Vagina (tissue), 2 donors: ENCODE measurements around the gene PCP4. TPM values are rescaled to one million over a fixed set of nuclear protein-coding genes. Genes with fewer than 3 reads are reported as not detected.

Source experiments
- DNase-seq, 2 donors: peaks; one replicate each; pipeline ENCODE4 v3.0.0-alpha.2; 2017; ENCODE audit errors: extremely low spot score in 2 of 2
- H3K27ac ChIP-seq: fragments of 200-600 bp; sonication (generic); one replicate; pipeline ENCODE4 v1.5.1; 2019
- H3K27me3 ChIP-seq: fragments of 200-600 bp; sonication (generic); one replicate; pipeline ENCODE4 v1.5.1; 2019
- H3K36me3 ChIP-seq, 2 donors: fragments of 200-600 bp; sonication (generic); one replicate each; pipeline ENCODE4 v1.5.1; 2017 to 2019
- H3K4me1 ChIP-seq: fragments of 200-600 bp; sonication (generic); one replicate; pipeline ENCODE4 v1.5.1; 2019
- H3K4me3 ChIP-seq, 2 donors: fragments of 200-600 bp; sonication (generic); 1 replicate in 1 of 2; 2 replicates in 1 of 2; pipeline ENCODE4 v1.5.1; 2016 to 2019
- H3K9me3 ChIP-seq: fragments of 200-600 bp; sonication (generic); one replicate; pipeline ENCODE4 v1.5.1; 2019
- POLR2A ChIP-seq, 2 donors: fragments of 450-650 bp; IDR thresholded peaks; one replicate each; pipeline ENCODE4 v1.6.1; 2017; ENCODE audit warnings: antibody characterized with exemption in 2 of 2, mild to moderate bottlenecking in 2 of 2, moderate library complexity in 2 of 2
- POLR2AphosphoS5 ChIP-seq, 2 donors: sonication (generic); formaldehyde crosslinking; IDR thresholded peaks; one replicate each; pipeline ENCODE4 v1.9.0; 2017; ENCODE audit warnings: antibody characterized with exemption in 2 of 2, mild to moderate bottlenecking in 2 of 2, low read depth in 1 of 2; ENCODE audit not compliant: insufficient read depth in 1 of 2
- intact Hi-C: fragments of 100-400 bp; cut with DNase I; formaldehyde crosslinking; loops from one replicate; pipeline ENCODE4 v1.15.1; 2023
- total RNA-seq: library from RNA; depleted of rRNA; stranded (reverse); fragments of >200 nt; gene quantifications from one replicate; pipeline ENCODE4 v1.2.3, GENCODE V29; 2016
- TF ChIP-seq, protein P1 (sequence below), 3 experiments: fragments of 450-650 bp in 2 of 3; fragments of 200-600 bp in 1 of 3; sonication (generic) in 1 of 3; IDR thresholded peaks; one replicate each; pipeline ENCODE4 v1.5.1; 2017 to 2019; ENCODE audit warnings: antibody characterized with exemption in 3 of 3, mild to moderate bottlenecking in 2 of 3, moderate library complexity in 2 of 3

Gene PCP4
- total RNA-seq, 1 donor from 2014 or later, result 174 TPM

DNA sequence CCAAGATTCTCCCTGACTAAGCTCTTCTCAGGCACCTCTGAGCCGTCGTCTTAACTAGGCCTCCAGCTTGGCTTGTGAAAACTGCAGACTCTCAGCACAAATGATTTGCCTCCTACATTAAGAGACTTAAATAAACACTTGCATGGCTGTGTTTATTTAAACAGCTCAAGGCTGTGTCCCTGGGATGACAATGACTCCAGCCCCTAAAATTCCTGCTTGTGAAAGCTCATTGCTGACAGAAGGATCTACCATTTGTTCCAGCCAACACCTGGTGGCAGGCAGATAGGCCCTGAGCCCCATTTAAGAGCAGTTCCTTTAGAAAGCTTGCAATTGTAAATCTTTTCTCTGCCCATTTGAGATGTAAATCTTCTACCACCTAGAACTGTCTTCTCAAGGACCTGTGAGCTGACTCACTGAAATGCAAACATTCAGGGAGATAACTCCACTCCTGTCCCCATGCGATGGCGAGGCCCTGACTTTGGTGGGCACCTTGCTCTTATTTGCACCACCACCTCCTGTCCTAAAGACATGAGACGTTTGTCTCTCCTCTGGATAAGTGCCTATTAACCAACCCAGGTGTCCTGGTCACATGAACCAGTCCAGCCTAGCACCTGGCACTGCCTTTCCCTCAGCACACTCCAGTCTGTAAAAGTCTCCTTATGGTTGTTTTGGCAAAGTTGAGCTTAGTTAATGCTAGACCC is 15.1 kb upstream of the PCP4 start:
- TF ChIP-seq, protein P1, sequence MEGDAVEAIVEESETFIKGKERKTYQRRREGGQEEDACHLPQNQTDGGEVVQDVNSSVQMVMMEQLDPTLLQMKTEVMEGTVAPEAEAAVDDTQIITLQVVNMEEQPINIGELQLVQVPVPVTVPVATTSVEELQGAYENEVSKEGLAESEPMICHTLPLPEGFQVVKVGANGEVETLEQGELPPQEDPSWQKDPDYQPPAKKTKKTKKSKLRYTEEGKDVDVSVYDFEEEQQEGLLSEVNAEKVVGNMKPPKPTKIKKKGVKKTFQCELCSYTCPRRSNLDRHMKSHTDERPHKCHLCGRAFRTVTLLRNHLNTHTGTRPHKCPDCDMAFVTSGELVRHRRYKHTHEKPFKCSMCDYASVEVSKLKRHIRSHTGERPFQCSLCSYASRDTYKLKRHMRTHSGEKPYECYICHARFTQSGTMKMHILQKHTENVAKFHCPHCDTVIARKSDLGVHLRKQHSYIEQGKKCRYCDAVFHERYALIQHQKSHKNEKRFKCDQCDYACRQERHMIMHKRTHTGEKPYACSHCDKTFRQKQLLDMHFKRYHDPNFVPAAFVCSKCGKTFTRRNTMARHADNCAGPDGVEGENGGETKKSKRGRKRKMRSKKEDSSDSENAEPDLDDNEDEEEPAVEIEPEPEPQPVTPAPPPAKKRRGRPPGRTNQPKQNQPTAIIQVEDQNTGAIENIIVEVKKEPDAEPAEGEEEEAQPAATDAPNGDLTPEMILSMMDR (IDR thresholded peaks at IDR 0.05), result no peak
- no peak for TF ChIP-seq POLR2A (IDR thresholded peaks at IDR 0.05)
- no peak for TF ChIP-seq POLR2AphosphoS5 (IDR thresholded peaks at IDR 0.05; ENCODE audit: insufficient read depth in 1 of 2, low read depth in 1 of 2)
- H3K4me3 ChIP-seq, result no peak overlapping the region
- H3K27ac ChIP-seq, result no peak overlapping the region
- H3K9me3 ChIP-seq, result no peaks in the 10 kb centered on the region
- no peaks in the 10 kb centered on the region for H3K36me3 ChIP-seq
- H3K27me3 ChIP-seq, result no peaks in the 10 kb centered on the region
- peak; percentile 58 to 82 for DNase-seq
- H3K4me1 ChIP-seq, result no peaks in the 10 kb centered on the region
- intact Hi-C loops, result no loop called here

DNA sequence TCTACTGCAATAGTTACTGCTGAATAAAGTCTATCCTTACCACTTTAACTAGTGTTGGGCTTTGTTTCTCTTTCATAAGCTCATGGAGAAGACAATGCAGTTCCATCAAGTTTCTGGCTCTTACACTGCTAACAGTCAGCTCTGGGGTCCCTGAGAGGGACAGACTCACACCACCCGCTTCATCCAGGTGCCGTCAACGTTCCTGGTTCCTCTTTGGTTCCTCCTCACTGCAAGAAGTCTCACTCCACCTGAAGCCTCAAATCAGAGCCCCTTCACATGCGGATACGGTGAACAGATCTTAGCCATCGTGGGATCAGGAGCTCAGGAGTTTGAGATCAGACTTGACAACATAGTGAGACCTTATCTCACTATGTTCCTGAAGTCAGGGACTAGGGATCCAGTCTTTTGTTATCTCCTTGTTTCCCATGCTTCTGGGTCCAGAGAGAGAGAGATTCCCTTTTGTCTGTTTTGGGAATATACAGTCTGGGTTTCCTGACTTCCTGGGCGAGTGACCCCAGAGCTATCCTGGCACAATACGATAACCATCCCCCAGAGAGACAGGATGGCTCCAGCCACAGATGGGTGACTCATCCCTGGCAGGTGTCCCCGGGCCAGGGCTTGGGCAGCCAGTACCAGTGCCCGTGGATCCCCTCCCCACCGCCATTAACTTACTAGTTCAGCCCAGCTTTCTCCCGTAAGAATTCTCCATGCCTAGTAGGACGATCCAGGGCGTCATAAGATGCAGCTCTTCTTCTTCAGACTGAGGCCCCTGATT is 14.3 kb upstream of the PCP4 start:
- no peaks in the 10 kb centered on the region for H3K36me3 ChIP-seq
- peak in 1 of 2 donors; percentile 65 for DNase-seq
- no peaks in the 10 kb centered on the region for H3K27me3 ChIP-seq
- no peak overlapping the region for H3K27ac ChIP-seq
- TF ChIP-seq POLR2AphosphoS5 (IDR thresholded peaks at IDR 0.05; ENCODE audit: insufficient read depth in 1 of 2, low read depth in 1 of 2) (no peak), POLR2A (IDR thresholded peaks at IDR 0.05) (no peak)
- TF ChIP-seq, protein P1 (IDR thresholded peaks at IDR 0.05), result no peak
- no peaks in the 10 kb centered on the region for H3K4me1 ChIP-seq
- intact Hi-C loops, result no loop called here
- no peak overlapping the region for H3K4me3 ChIP-seq
- no peaks in the 10 kb centered on the region for H3K9me3 ChIP-seq

DNA sequence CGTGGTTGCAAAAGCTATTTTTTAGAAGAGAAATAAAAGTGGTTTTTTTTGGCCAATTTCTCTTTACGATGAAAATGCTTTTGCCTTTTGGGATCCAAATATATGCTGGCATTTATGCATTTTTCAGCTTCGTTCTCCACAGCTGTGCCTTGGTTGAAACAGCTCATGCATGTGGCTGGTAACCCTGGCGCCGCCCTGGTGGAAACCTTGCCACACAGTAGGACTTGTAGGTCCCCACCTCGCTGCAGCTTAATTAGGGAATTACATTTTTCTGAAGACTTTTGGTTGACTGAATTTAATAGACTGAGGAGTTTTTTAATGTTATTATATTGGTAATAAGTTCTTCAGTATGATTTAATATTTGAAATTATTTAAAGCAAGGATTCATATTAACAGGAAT is 12.7 kb upstream of the PCP4 start:
- Histone ChIP-seq H3K4me1 (no peaks in the 10 kb centered on the region), H3K27me3 (no peaks in the 10 kb centered on the region), H3K4me3 (no peak overlapping the region), H3K36me3 (no peaks in the 10 kb centered on the region), H3K27ac (no peak overlapping the region), H3K9me3 (no peaks in the 10 kb centered on the region)
- no peak for TF ChIP-seq POLR2A (IDR thresholded peaks at IDR 0.05)
- intact Hi-C loops, result no loop called here
- DNase-seq, result no peak

DNA sequence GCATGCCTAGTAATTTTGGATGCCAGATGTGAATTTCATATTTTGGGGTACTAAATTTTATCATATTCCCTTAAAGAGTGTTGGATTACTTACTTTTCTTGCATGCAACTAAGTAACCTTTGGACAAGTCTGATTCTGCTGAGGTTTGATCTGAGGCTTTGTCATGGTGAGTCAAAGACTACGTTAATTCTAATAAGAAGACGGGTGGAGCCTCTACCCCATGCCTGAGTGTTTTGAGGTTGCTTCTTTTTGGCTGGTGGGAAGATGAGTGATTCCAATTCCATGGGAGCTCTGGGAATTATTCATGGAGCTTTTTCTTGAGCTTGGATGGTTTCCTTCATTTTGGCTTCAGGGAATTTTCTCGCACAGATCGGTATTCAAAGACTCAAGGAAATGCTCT is 11.6 kb upstream of the PCP4 start:
- no peak for DNase-seq
- no peaks in the 10 kb centered on the region for H3K9me3 ChIP-seq
- intact Hi-C loops, result no loop called here
- H3K4me1 ChIP-seq, result no peaks in the 10 kb centered on the region
- no peaks in the 10 kb centered on the region for H3K27me3 ChIP-seq
- H3K27ac ChIP-seq, result no peak overlapping the region
- TF ChIP-seq POLR2A (IDR thresholded peaks at IDR 0.05), result no peak
- TF ChIP-seq, protein P1 (IDR thresholded peaks at IDR 0.05), result no peak
- no peak overlapping the region for H3K4me3 ChIP-seq
- no peaks in the 10 kb centered on the region for H3K36me3 ChIP-seq

DNA sequence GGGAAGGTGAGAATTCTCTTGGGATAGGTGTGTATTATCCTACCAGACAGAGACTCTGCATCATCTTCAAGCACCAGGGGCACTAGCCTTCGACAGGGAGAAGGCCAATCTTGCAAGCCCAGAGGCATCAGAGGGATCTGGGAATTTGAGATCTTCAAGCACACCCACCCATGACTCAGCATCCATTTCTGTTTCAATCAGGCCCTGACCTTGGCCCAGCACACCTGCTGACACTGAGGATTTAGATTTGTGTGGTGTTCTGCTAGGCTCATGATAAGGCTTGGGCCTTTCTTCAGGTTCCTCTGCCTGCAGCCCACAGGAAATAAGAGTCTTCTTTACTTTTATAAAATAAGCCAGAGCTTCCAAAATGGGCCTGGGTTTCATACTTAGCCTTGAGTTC is 6.6 kb upstream of the PCP4 start:
- H3K36me3 ChIP-seq, result no peaks in the 10 kb centered on the region
- no peak for DNase-seq
- TF ChIP-seq POLR2A (IDR thresholded peaks at IDR 0.05) (no peak), POLR2AphosphoS5 (IDR thresholded peaks at IDR 0.05; ENCODE audit: insufficient read depth in 1 of 2, low read depth in 1 of 2) (no peak)
- TF ChIP-seq, protein P1 (IDR thresholded peaks at IDR 0.05), result no peak
- H3K9me3 ChIP-seq, result no peaks in the 10 kb centered on the region
- H3K27me3 ChIP-seq, result no peaks in the 10 kb centered on the region
- intact Hi-C loops, result loop anchor here (5.0 kb wide), 1 partner anchor 267 kb away; no protein-coding TSS in a partner anchor
- H3K4me3 ChIP-seq, result no peak overlapping the region
- H3K27ac ChIP-seq, result no peak overlapping the region
- H3K4me1 ChIP-seq, result no peaks in the 10 kb centered on the region
